ENCODE measurements around the gene PPARG. TPM values are rescaled to one million over a fixed set of nuclear protein-coding genes. Genes with fewer than 3 reads are reported as not detected.

The PPARG gene
- total RNA-seq, 6 donors from 2014 or later, result 39.8 to 93.9 (median 52.7) TPM

DNA sequence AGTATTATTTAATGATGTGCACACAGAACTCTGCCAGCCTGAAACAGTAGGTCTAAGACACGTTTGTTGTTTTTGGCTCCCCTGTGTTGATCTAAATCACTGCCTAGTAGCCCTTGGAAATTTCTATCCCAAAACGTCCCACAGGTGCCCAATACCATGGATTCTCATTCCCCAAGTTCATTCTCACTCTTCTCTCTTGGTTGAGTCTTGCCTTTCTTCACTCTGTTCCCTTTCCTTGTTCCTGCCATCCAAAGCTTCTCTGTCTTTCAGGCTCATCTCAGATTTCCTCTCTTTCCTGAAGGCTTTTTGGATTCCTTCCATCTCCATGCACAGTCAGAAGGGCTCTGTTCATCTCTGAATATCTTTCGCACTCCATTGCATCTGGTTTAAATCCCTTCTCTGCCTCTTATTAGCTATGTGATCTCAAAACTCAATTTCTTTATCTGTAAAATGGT, 54.2 kb downstream of the PPARG start:
- 73 to 79% methylated on average over 3 of the region's 3 CpGs for whole genome bisulfite sequencing, 2 donors
- H3K27me3 ChIP-seq, result no peaks in the 10 kb centered on the region
- ATAC-seq (ENCODE audit: low FRiP score in 2 of 2) (no peak), DNase-seq (no peak)
- no peaks in the 10 kb centered on the region for H3K4me1 ChIP-seq
- H3K27ac ChIP-seq, result no peak overlapping the region
- H3K4me3 ChIP-seq, result no peak overlapping the region
- no peaks in the 10 kb centered on the region for H3K9me3 ChIP-seq
- no peak for TF ChIP-seq POLR2AphosphoS5 (IDR thresholded peaks at IDR 0.05)
- no peaks in the 10 kb centered on the region for H3K36me3 ChIP-seq

DNA sequence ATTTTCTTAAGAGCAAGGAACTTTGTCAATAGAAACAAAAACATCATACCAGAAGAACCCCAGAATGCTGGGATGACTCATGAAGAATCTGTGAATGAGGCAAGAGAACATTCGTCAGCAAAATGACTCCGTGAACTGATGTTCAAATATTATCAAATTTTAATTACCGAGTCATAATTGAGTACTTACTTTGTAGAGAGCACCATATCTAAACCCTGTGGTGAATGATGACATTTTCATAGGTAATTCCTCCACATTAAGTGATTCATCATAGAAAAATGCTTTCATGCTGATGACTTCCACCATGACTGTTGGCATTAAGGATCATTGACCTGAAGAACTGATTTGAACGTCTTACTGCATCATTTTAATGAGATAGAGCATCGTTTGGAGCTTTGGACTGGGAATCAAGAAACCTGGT, 56.3 kb downstream of the PPARG start:
- no peak for ATAC-seq (ENCODE audit: low FRiP score in 2 of 2)
- no peak overlapping the region for H3K4me3 ChIP-seq
- TF ChIP-seq, protein P1, sequence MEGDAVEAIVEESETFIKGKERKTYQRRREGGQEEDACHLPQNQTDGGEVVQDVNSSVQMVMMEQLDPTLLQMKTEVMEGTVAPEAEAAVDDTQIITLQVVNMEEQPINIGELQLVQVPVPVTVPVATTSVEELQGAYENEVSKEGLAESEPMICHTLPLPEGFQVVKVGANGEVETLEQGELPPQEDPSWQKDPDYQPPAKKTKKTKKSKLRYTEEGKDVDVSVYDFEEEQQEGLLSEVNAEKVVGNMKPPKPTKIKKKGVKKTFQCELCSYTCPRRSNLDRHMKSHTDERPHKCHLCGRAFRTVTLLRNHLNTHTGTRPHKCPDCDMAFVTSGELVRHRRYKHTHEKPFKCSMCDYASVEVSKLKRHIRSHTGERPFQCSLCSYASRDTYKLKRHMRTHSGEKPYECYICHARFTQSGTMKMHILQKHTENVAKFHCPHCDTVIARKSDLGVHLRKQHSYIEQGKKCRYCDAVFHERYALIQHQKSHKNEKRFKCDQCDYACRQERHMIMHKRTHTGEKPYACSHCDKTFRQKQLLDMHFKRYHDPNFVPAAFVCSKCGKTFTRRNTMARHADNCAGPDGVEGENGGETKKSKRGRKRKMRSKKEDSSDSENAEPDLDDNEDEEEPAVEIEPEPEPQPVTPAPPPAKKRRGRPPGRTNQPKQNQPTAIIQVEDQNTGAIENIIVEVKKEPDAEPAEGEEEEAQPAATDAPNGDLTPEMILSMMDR (IDR thresholded peaks at IDR 0.05), result no peak
- no peak for TF ChIP-seq POLR2A (IDR thresholded peaks at IDR 0.05)
- no peak for TF ChIP-seq POLR2AphosphoS5 (IDR thresholded peaks at IDR 0.05)
- TF ChIP-seq EP300 (IDR thresholded peaks at IDR 0.05), result no peak
- H3K9me3 ChIP-seq, result no peaks in the 10 kb centered on the region
- H3K36me3 ChIP-seq, result no peaks in the 10 kb centered on the region
- WGBS, 2 donors, result 70 to 82% methylated on average over 5 of the region's 5 CpGs
- peaks cover 0 to 5% (median 3%) of the 10 kb centered on the region in 4 donors for H3K4me1 ChIP-seq
- no peak for DNase-seq
- H3K27ac ChIP-seq, result no peak overlapping the region
- H3K27me3 ChIP-seq, result no peaks in the 10 kb centered on the region

DNA sequence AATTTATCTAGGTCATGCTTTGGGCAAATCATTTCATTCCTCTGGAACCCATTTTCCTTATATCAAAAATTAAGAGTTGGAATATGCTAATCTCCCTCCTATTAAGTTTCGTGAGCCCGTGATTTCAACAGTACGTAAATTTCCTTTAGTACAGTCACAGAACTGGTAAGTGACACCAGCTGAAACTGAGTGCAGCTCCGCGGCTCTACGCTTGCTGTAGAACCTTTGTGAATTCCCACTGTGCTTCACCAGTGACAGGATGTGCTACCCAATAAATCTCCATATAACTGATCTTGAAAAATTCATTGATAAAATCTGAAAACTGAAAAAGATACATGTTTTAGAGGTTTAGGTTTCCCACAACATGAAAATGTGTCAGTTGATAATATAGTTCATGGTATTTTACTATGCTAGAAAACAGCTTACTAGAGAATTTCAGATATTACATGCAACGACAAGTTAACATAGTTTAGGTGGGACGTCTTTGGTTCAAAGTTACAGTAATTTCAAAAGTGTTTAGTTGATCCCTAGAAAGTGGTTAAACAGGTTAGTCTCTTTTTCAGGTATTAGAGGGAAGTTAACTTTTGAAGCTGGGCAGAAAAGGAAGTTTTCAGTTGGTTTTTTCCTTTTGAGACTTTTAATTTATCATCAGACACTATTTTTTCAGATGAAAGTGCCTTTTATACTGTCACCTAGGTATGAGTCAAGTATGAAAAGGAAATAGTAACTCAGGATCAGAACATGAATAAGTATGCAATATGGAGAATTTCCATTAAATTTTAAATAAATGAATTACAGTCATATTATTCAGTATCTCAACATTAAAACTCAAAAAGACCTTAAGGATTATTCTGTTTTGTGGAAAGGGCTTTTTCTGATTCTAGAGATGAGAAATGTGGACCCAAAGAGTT, 57.0 kb downstream of the PPARG start:
- TF ChIP-seq POLR2A (IDR thresholded peaks at IDR 0.05), result no peak
- no peak for TF ChIP-seq EP300 (IDR thresholded peaks at IDR 0.05)
- TF ChIP-seq, protein P1 (IDR thresholded peaks at IDR 0.05), result no peak
- no peak for TF ChIP-seq POLR2AphosphoS5 (IDR thresholded peaks at IDR 0.05)
- Histone ChIP-seq H3K4me3 (no peak overlapping the region), H3K27ac (no peak overlapping the region), H3K27me3 (no peaks in the 10 kb centered on the region), H3K4me1 (peaks cover 6 to 10% (median 8%) of the 10 kb centered on the region in 4 donors), H3K36me3 (no peaks in the 10 kb centered on the region), H3K9me3 (no peaks in the 10 kb centered on the region)
- ATAC-seq (ENCODE audit: low FRiP score in 2 of 2), result no peak
- 82 to 86% methylated on average over 8 of the region's 8 CpGs for WGBS, 2 donors
- DNase-seq, result no peak

DNA sequence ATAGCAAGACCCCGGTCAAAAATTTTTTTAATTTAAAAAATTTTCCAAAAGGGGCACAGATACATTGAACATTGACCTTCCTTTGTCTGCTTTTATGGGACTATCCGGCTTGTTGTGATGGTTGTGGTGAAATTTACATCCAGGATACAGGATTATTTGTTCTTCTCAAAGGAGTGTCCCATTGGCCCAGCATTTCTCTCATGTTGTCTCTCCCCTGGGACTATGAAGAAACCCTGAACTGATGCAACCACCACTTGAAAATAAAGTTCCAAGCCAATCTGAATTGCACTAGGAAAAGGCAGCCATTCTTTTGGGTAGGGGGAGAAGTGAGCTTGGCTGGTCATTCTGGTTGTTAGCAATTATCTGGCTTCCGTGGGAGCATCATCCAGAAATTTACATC, 58.4 kb downstream of the PPARG start:
- Histone ChIP-seq H3K36me3 (no peaks in the 10 kb centered on the region), H3K27me3 (no peaks in the 10 kb centered on the region), H3K4me1 (peaks cover 17 to 25% (median 21%) of the 10 kb centered on the region in 4 donors), H3K27ac (no peak overlapping the region), H3K9me3 (no peaks in the 10 kb centered on the region), H3K4me3 (no peak overlapping the region)
- DNase-seq (no peak), ATAC-seq (ENCODE audit: low FRiP score in 2 of 2) (no peak)
- 90 to 98% methylated on average over 3 of the region's 3 CpGs for WGBS, 2 donors
- TF ChIP-seq POLR2A (IDR thresholded peaks at IDR 0.05) (no peak), EP300 (IDR thresholded peaks at IDR 0.05) (no peak), POLR2AphosphoS5 (IDR thresholded peaks at IDR 0.05) (no peak)
- TF ChIP-seq, protein P1 (IDR thresholded peaks at IDR 0.05), result no peak

DNA sequence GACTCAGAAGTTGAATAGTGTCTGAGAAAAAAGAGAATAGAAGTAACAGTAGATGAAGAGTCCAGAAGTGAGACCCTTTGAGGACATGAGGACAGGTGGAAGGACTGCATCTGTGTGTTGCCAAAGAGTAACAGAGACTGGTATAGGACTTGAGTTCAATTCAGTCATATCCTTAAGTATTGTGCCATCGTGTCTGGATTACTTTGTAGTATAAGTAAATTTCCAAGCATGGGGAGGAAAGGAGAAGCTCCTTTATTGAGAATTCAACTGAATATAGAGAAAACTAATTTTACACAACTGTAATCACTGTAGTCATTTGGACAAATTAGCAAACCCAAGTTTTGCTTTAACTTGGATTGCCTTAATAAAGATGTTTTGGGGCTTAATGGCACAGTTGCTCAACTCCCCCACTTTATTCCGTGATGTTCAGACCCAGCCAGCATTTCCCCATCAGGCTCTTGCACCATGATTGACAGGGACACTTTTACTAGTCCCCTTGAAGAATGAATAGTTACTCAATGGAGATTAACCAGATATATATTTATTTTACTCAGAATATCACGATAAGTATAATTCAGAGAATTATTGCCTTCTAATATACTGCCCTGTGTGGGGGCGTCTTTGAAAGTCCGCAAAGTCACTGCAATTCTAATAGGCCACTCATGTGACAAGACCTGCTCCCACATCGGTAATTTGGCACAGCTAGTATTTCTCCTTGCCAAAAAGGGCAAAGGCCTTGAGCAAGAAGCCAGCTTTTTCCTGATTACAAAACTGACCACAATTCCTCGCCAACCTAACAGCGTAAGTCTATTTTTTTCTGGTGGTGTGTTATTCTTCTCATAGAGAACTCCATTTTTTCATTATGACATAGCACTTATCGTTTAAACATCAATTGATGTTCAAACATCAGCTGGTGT, 61.3 kb downstream of the PPARG start:
- Histone ChIP-seq H3K27me3 (no peaks in the 10 kb centered on the region), H3K27ac (peak overlapping the region in 2 of 4 donors; percentile 4 to 67), H3K4me1 (peaks cover 17 to 33% (median 24%) of the 10 kb centered on the region in 4 donors), H3K36me3 (no peaks in the 10 kb centered on the region), H3K9me3 (no peaks in the 10 kb centered on the region), H3K4me3 (no peak overlapping the region)
- ATAC-seq (ENCODE audit: low FRiP score in 2 of 2) (peak; percentile 62 to 78), DNase-seq (peak in 1 of 2 donors; percentile 70)
- TF ChIP-seq EP300 (IDR thresholded peaks at IDR 0.05) (peak in 1 of 4 donors; percentile 78), POLR2A (IDR thresholded peaks at IDR 0.05) (no peak), POLR2AphosphoS5 (IDR thresholded peaks at IDR 0.05) (peak; percentile 45 to 65)
- 28 to 34% methylated on average over 9 of the region's 9 CpGs for WGBS, 2 donors

Data from upper lobe of left lung (tissue), 6 donors.